IMR-90 (cell line): Measurements from ENCODE around the gene C6orf89.

Experiments
- CEBPB ChIP-seq: IDR thresholded peaks from 2 replicates; pipeline ENCODE4 v1.6.1; 2012; ENCODE audit warnings: low read depth, low read length, improper control_type of control experiment
- CHD1 ChIP-seq: IDR thresholded peaks from 2 replicates; pipeline ENCODE4 v1.6.1; 2012; ENCODE audit warnings: low read depth, low read length, improper control_type of control experiment
- CTCF ChIP-seq: conservative IDR thresholded peaks from 2 replicates; pipeline ENCODE4 v1.5.1; 2012; ENCODE audit warnings: mild to moderate bottlenecking, low read depth, low read length, improper control_type of control experiment
- POLR2A ChIP-seq: IDR thresholded peaks from 2 replicates; pipeline ENCODE4 v1.6.1; 2012; ENCODE audit warnings: mild to moderate bottlenecking, low read depth, low read length
- TF ChIP-seq, protein P1 (sequence below): fragments of 150-350 bp; IDR thresholded peaks from 2 replicates; pipeline ENCODE4 v1.6.1; 2016; ENCODE audit warnings: low read depth, mild to moderate bottlenecking, low read length, moderate library complexity, borderline replicate concordance
- TF ChIP-seq, protein P2 (sequence below): fragments of 150-350 bp; IDR thresholded peaks from 2 replicates; pipeline ENCODE4 v1.6.1; 2017; ENCODE audit warnings: mild to moderate bottlenecking, antibody characterized with exemption, low read length, low read depth

- no peak for TF ChIP-seq CTCF
- TF ChIP-seq, protein P1, sequence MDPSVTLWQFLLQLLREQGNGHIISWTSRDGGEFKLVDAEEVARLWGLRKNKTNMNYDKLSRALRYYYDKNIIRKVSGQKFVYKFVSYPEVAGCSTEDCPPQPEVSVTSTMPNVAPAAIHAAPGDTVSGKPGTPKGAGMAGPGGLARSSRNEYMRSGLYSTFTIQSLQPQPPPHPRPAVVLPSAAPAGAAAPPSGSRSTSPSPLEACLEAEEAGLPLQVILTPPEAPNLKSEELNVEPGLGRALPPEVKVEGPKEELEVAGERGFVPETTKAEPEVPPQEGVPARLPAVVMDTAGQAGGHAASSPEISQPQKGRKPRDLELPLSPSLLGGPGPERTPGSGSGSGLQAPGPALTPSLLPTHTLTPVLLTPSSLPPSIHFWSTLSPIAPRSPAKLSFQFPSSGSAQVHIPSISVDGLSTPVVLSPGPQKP, result no peak
- no peak for TF ChIP-seq POLR2A
- TF ChIP-seq CEBPB, result no peak
- no peak for TF ChIP-seq CHD1
- TF ChIP-seq, protein P2, sequence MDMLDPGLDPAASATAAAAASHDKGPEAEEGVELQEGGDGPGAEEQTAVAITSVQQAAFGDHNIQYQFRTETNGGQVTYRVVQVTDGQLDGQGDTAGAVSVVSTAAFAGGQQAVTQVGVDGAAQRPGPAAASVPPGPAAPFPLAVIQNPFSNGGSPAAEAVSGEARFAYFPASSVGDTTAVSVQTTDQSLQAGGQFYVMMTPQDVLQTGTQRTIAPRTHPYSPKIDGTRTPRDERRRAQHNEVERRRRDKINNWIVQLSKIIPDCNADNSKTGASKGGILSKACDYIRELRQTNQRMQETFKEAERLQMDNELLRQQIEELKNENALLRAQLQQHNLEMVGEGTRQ, result no peak
These were observed 41.2 kb downstream of the C6orf89 start for GRCh38 chr6:36926708-36927513.
